CD14-positive monocyte (primary cell): ENCODE results near the gene MYO7B. TPM values are rescaled to one million over a fixed set of nuclear protein-coding genes. Genes with fewer than 3 reads are reported as not detected.

Source experiments
- DNase-seq, 3 donors: peaks; one replicate each; pipeline ENCODE4 v3.0.0-alpha.2; 2011 to 2022
- H2AFZ ChIP-seq: 2 replicates; pipeline ENCODE4 v1.6.0; 2012; ENCODE audit warnings: mild to moderate bottlenecking, low read depth, low read length, inconsistent platforms; ENCODE audit not compliant: insufficient read depth, poor library complexity, severe bottlenecking
- H3K27ac ChIP-seq, 2 donors: 1 replicate in 1 of 2; 2 replicates in 1 of 2; pipeline ENCODE4 v1.5.1; 2012 to 2013; ENCODE audit warnings: low read length in 2 of 2, control low read depth in 1 of 2, inconsistent platforms in 1 of 2, low read depth in 1 of 2, mild to moderate bottlenecking in 1 of 2
- H3K27me3 ChIP-seq, 2 donors: one replicate each; pipeline versions ENCODE4 v1.6.0 to v1.6.1; 2011 to 2013; ENCODE audit warnings: low read length in 2 of 2; ENCODE audit not compliant: control insufficient read depth in 2 of 2, insufficient read depth in 2 of 2
- H3K36me3 ChIP-seq, 2 donors: replicated peaks in 1 of 2; 1 replicate in 1 of 2; 2 replicates in 1 of 2; pipeline versions ENCODE4 v1.5.1 to v1.6.1; 2012 to 2013; ENCODE audit warnings: low read length in 2 of 2, control low read depth in 1 of 2, inconsistent platforms in 1 of 2, mild to moderate bottlenecking in 1 of 2; ENCODE audit not compliant: insufficient read depth in 2 of 2, control insufficient read depth in 1 of 2
- H3K4me1 ChIP-seq, 2 donors: 1 replicate in 1 of 2; 2 replicates in 1 of 2; pipeline versions ENCODE4 v1.5.1 to v1.6.1; 2012 to 2013; ENCODE audit warnings: low read length in 2 of 2, control low read depth in 1 of 2, inconsistent platforms in 1 of 2, mild to moderate bottlenecking in 1 of 2, moderate library complexity in 1 of 2; ENCODE audit not compliant: insufficient read depth in 2 of 2, control insufficient read depth in 1 of 2
- H3K4me2 ChIP-seq: replicated peaks from 2 replicates; pipeline ENCODE3; 2012; ENCODE audit warnings: low read length, moderate library complexity, mild to moderate bottlenecking; ENCODE audit not compliant: poor library complexity, severe bottlenecking; ENCODE audit errors: extremely low read depth
- H3K4me3 ChIP-seq, 3 experiments: fragments of 200-600 bp in 1 of 3; sonication (generic) in 1 of 3; replicated peaks in 1 of 3; 1 replicate in 2 of 3; 2 replicates in 1 of 3; pipeline ENCODE4 v1.5.1; 2011 to 2013; ENCODE audit warnings: low read length in 3 of 3, mild to moderate bottlenecking in 3 of 3, control low read depth in 2 of 3, low read depth in 2 of 3, inconsistent platforms in 1 of 3, moderate library complexity in 1 of 3
- H3K79me2 ChIP-seq: 2 replicates; pipeline ENCODE4 v1.6.0; 2012; ENCODE audit warnings: mild to moderate bottlenecking, control low read depth, inconsistent platforms, low read length, moderate library complexity; ENCODE audit not compliant: insufficient read depth
- H3K9ac ChIP-seq: 2 replicates; pipeline ENCODE4 v1.6.0; 2017; ENCODE audit warnings: low read length, mild to moderate bottlenecking; ENCODE audit not compliant: insufficient read depth, poor library complexity, severe bottlenecking
- H3K9me3 ChIP-seq, 2 donors: replicated peaks in 1 of 2; 1 replicate in 1 of 2; 2 replicates in 1 of 2; pipeline versions ENCODE4 v1.5.1 to v1.6.1; 2012 to 2013; ENCODE audit warnings: low read length in 2 of 2, control low read depth in 1 of 2; ENCODE audit not compliant: control insufficient read depth in 1 of 2, insufficient read depth in 1 of 2
- H4K20me1 ChIP-seq: 2 replicates; pipeline ENCODE4 v1.6.0; 2012; ENCODE audit warnings: mild to moderate bottlenecking, low read length, control low read depth, moderate library complexity; ENCODE audit not compliant: insufficient read depth
- H3K27ac Mint-ChIP-seq, 7 donors: one replicate each; pipeline ENCODE4 v1.8.0; 2020; ENCODE audit warnings: mild to moderate bottlenecking in 7 of 7, mixed read lengths in 7 of 7, moderate library complexity in 6 of 7, inconsistent platforms in 2 of 7
- H3K27me3 Mint-ChIP-seq, 3 donors: one replicate each; pipeline ENCODE4 v1.8.0; 2021 to 2022; ENCODE audit warnings: low read depth in 3 of 3, mild to moderate bottlenecking in 3 of 3, mixed read lengths in 3 of 3, moderate library complexity in 3 of 3, inconsistent platforms in 1 of 3
- H3K36me3 Mint-ChIP-seq, 2 donors: one replicate each; pipeline ENCODE4 v1.8.0; 2020; ENCODE audit warnings: mixed read lengths in 2 of 2, inconsistent platforms in 1 of 2, mild to moderate bottlenecking in 1 of 2
- H3K4me1 Mint-ChIP-seq: one replicate; pipeline ENCODE4 v1.8.0; 2020; ENCODE audit warnings: mild to moderate bottlenecking, mixed read lengths
- H3K4me3 Mint-ChIP-seq, 2 donors: one replicate each; pipeline ENCODE4 v1.8.0; 2020; ENCODE audit warnings: mild to moderate bottlenecking in 2 of 2, mixed read lengths in 2 of 2, moderate library complexity in 1 of 2
- H3K9me3 Mint-ChIP-seq, 7 donors: one replicate each; pipeline ENCODE4 v1.8.0; 2020 to 2022; ENCODE audit warnings: mixed read lengths in 7 of 7, mild to moderate bottlenecking in 6 of 7, moderate library complexity in 6 of 7, inconsistent platforms in 2 of 7
- WGBS: methylation state at CpG from one replicate; pipeline ENCODE4 v1.1.5; 2013; ENCODE audit warnings: missing lambda C conversion rate; ENCODE audit not compliant: insufficient coverage; 5-methylcytosine and 5-hydroxymethylcytosine counted together
- intact Hi-C, 2 donors: fragments of 100-400 bp; cut with micrococcal nuclease; formaldehyde crosslinking; loops; one replicate each; pipeline versions ENCODE4 v1.15.0 to v1.15.1; 2023
- polyA plus RNA-seq, 3 donors: library from polyadenylated mRNA; depleted of rRNA in 1 of 3; unstranded in 2 of 3; stranded (reverse) in 1 of 3; fragments of 300-500 nt in 2 of 3; fragments of >200 nt in 1 of 3; fragmentation: Illumina TruSeq in 2 of 3; gene quantifications; 1 replicate in 2 of 3; 2 replicates in 1 of 3; pipeline ENCODE4 v1.2.3, GENCODE V29; 2012 to 2021
- TF ChIP-seq, protein P1 (sequence below): fragments of 200-600 bp; IDR thresholded peaks from one replicate; pipeline ENCODE4 v1.8.0; 2022; ENCODE audit warnings: antibody characterized with exemption, mild to moderate bottlenecking

The MYO7B gene
- polyA plus RNA-seq, 3 donors: 7.3 to 9.8 (median 9.0) TPM

DNA sequence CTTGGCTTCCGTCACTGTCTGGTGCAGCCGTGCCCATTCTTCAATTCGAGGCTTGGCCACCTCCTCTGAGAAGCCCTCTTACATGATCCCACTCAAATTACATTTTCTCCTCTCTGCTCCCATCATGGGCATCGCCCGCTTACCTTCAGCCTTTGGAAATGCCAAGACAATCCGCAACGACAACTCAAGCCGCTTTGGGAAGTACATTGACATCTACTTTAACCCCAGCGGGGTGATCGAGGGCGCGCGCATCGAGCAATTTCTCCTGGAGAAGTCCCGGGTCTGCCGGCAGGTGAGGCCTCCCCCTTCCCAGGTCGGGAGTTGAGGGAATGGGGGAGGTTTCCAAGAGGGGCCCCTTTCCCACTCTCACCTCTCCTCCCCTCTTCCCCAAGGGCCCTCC lies 38.3 kb downstream of the MYO7B start:
- Mint-ChIP-seq H3K4me1 (peaks cover 18% of the 10 kb centered on the region), H3K4me3 (no peak overlapping the region), H3K27me3 (peaks cover 0 to 4% (median 3%) of the 10 kb centered on the region in 3 donors), H3K27ac (no peak overlapping the region), H3K9me3 (no peaks in the 10 kb centered on the region), H3K36me3 (no peaks in the 10 kb centered on the region)
- no peak overlapping the region for H3K9ac ChIP-seq
- no peak overlapping the region for H3K4me3 ChIP-seq
- DNase-seq: no peak
- H3K27ac ChIP-seq: no peak overlapping the region
- no peak overlapping the region for H3K4me2 ChIP-seq
- H4K20me1 ChIP-seq: no peaks in the 10 kb centered on the region
- intact Hi-C loops: no loop called here
- H3K9me3 ChIP-seq: no peaks in the 10 kb centered on the region
- no peaks in the 10 kb centered on the region for H3K27me3 ChIP-seq
- no peak overlapping the region for H2AFZ ChIP-seq
- TF ChIP-seq, protein P1, sequence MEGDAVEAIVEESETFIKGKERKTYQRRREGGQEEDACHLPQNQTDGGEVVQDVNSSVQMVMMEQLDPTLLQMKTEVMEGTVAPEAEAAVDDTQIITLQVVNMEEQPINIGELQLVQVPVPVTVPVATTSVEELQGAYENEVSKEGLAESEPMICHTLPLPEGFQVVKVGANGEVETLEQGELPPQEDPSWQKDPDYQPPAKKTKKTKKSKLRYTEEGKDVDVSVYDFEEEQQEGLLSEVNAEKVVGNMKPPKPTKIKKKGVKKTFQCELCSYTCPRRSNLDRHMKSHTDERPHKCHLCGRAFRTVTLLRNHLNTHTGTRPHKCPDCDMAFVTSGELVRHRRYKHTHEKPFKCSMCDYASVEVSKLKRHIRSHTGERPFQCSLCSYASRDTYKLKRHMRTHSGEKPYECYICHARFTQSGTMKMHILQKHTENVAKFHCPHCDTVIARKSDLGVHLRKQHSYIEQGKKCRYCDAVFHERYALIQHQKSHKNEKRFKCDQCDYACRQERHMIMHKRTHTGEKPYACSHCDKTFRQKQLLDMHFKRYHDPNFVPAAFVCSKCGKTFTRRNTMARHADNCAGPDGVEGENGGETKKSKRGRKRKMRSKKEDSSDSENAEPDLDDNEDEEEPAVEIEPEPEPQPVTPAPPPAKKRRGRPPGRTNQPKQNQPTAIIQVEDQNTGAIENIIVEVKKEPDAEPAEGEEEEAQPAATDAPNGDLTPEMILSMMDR: no peak
- no peaks in the 10 kb centered on the region for H3K79me2 ChIP-seq
- WGBS: 92% methylated on average over 8 of the region's 17 CpGs
- H3K36me3 ChIP-seq: no peaks in the 10 kb centered on the region
- H3K4me1 ChIP-seq: peaks cover 16 to 17% of the 10 kb centered on the region in 2 donors

DNA sequence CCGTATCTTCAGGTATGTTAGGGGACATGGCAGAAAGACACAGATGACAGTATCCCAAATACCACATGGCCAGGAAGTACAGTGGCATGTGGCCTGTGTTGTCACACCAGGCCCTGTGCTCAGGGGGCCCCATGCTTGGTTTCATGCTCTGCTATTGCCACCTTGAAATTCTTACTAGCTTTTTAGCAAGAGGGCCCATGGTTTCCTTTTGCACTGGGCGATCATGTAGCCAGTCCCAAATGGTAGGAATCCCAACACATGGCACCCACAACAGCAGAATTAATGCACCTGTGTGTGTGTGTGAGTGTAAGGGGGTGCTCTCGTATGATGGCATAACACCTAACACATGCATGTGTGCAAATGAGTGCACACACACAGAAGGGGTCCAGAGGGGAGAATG lies 39.2 kb downstream of the MYO7B start:
- peaks cover 18% of the 10 kb centered on the region for H3K4me1 Mint-ChIP-seq
- Histone ChIP-seq H3K9me3 (no peaks in the 10 kb centered on the region), H3K36me3 (no peaks in the 10 kb centered on the region), H3K27ac (no peak overlapping the region), H3K4me3 (no peak overlapping the region), H3K4me1 (peaks cover 16 to 17% of the 10 kb centered on the region in 2 donors), H3K79me2 (no peaks in the 10 kb centered on the region), H3K27me3 (no peaks in the 10 kb centered on the region), H4K20me1 (no peaks in the 10 kb centered on the region), H3K4me2 (no peak overlapping the region), H2AFZ (no peak overlapping the region), H3K9ac (no peak overlapping the region)
- H3K36me3 Mint-ChIP-seq: no peaks in the 10 kb centered on the region
- no CpG with 5 or more reads among the region's 3 CpGs for WGBS
- no peak for DNase-seq
- H3K4me3 Mint-ChIP-seq: no peak overlapping the region
- TF ChIP-seq, protein P1: no peak
- intact Hi-C loops: no loop called here
- H3K27ac Mint-ChIP-seq: no peak overlapping the region
- H3K27me3 Mint-ChIP-seq: peaks cover 0 to 4% (median 3%) of the 10 kb centered on the region in 3 donors
- no peaks in the 10 kb centered on the region for H3K9me3 Mint-ChIP-seq
